Measurements from ENCODE around the gene SMAD6.

GRCh38 chr15:66729331-66729951, 27.4 kb downstream of the SMAD6 start:
- TF ChIP-seq CTCF (conservative IDR thresholded peaks at IDR 0.05; ENCODE audit: low read depth, low read length) (no peak), MAFK (IDR thresholded peaks at IDR 0.05; ENCODE audit: low read depth, low read length) (no peak), MAZ (IDR thresholded peaks at IDR 0.05; ENCODE audit: borderline replicate concordance, low read depth, low read length) (0 out of 2 replicates have a peak, but pooled peaks have one; percentile 16), ELK1 (IDR thresholded peaks at IDR 0.05; ENCODE audit: borderline replicate concordance, low read depth, low read length) (no peak), RAD21 (IDR thresholded peaks at IDR 0.05; ENCODE audit: low read length) (no peak), NFE2L2 (IDR thresholded peaks at IDR 0.05; ENCODE audit: low read depth, low read length) (no peak), RFX5 (IDR thresholded peaks at IDR 0.05; ENCODE audit: low read depth, low read length) (no peak), POLR2A (IDR thresholded peaks at IDR 0.05; ENCODE audit: low read depth, low read length) (no peak), BHLHE40 (IDR thresholded peaks at IDR 0.05; ENCODE audit: low read depth, low read length) (no peak)

Measured in IMR-90 (cell line).